HG03558 (cell line): ENCODE results near the gene PRRC2C.

ENCODE experiments used
- ATAC-seq: cut with Tn5 transposase; IDR thresholded peaks from one replicate; pipeline ENCODE4 v1.9.1; 2021; ENCODE audit warnings: moderate number of reproducible peaks; ENCODE audit not compliant: unreplicated experiment; ENCODE audit errors: extremely low read depth

The PRRC2C gene

GRCh38 chr1:171625225-171625624, 139.9 kb downstream of the PRRC2C start:
- no peak for ATAC-seq

GRCh38 chr1:171627020-171627419, 141.7 kb downstream of the PRRC2C start:
- no peak for ATAC-seq

- no peak for ATAC-seq
Observed at GRCh38 chr1:171628225-171628624, 142.9 kb downstream of the PRRC2C start.

GRCh38 chr1:171635661-171636060, 150.3 kb downstream of the PRRC2C start:
- no peak for ATAC-seq

GRCh38 chr1:171636141-171636540, 150.8 kb downstream of the PRRC2C start:
- no peak for ATAC-seq

GRCh38 chr1:171637928-171638576, 152.7 kb downstream of the PRRC2C start:
- ATAC-seq = no peak

- no peak for ATAC-seq
Observed at GRCh38 chr1:171640225-171640624, 154.9 kb downstream of the PRRC2C start.

- ATAC-seq = no peak
Observed at GRCh38 chr1:171641076-171641864, 155.9 kb downstream of the PRRC2C start.

GRCh38 chr1:171642197-171642596, 156.9 kb downstream of the PRRC2C start:
- no peak for ATAC-seq
